HUES48 (cell line): ENCODE results near the gene MEI4.

Experiments
- H3K27ac ChIP-seq: one replicate; pipeline ENCODE4 v1.7.0; 2013; ENCODE audit warnings: low read depth, low read length, inconsistent platforms
- H3K27me3 ChIP-seq: 2 replicates; pipeline ENCODE4 v1.6.1; 2013; ENCODE audit warnings: mild to moderate bottlenecking, low read length; ENCODE audit not compliant: control insufficient read depth, insufficient read depth
- H3K36me3 ChIP-seq: 2 replicates; pipeline ENCODE4 v1.6.1; 2013; ENCODE audit warnings: low read length; ENCODE audit not compliant: control insufficient read depth, insufficient read depth
- H3K4me1 ChIP-seq: 2 replicates; pipeline ENCODE4 v1.6.1; 2013; ENCODE audit warnings: mild to moderate bottlenecking, low read length; ENCODE audit not compliant: control insufficient read depth, insufficient read depth
- H3K4me3 ChIP-seq: 2 replicates; pipeline ENCODE4 v1.5.1; 2013; ENCODE audit warnings: mild to moderate bottlenecking, low read depth, low read length
- H3K9ac ChIP-seq: 2 replicates; pipeline ENCODE4 v1.6.1; 2013; ENCODE audit warnings: mild to moderate bottlenecking, low read depth, low read length, moderate library complexity
- H3K9me3 ChIP-seq: 2 replicates; pipeline ENCODE4 v1.6.1; 2013; ENCODE audit warnings: low read length; ENCODE audit not compliant: control insufficient read depth, insufficient read depth

The MEI4 gene

DNA sequence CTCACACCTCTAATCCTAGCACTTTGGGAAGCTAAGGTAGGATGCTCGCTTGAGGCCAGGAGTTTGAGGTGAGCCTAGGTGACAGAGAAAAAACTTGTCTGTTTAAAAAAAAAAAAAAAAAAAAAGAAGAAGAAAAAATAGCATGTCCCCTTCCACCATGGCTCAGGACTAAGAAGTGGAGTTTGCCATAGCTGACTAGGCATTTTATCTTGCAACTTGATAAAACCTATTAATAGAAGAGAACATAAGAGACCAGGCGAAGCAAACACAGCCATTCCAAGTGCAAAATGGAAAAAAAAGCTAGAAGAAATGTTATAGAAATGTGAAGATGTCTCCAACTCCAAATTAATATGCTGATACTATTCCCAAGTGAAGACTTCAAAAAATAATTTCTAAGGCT lies 277.5 kb downstream of the MEI4 start:
- no peak overlapping the region for H3K9ac ChIP-seq
- no peak overlapping the region for H3K4me3 ChIP-seq
- no peaks in the 10 kb centered on the region for H3K36me3 ChIP-seq
- H3K27me3 ChIP-seq: no peaks in the 10 kb centered on the region
- H3K27ac ChIP-seq: no peak overlapping the region
- no peaks in the 10 kb centered on the region for H3K9me3 ChIP-seq
- no peaks in the 10 kb centered on the region for H3K4me1 ChIP-seq

DNA sequence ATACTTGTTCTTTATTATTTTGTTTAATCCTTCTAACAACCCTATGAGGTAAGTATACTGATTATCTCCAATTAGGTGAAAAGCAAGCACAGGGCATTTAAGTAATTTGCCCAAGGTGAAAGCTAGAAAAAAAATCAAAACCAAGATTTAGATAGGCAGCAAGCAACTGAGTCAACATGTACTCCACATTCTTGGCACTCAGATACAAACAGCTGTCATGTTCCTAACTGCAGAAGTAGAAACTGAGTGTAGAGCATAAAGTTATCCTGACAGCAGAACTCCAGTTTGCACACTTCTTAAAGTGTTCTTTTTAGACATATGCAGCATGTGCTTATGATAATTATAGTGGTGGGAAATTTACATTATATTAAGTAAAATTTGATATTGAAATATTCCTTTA lies 278.1 kb downstream of the MEI4 start:
- H3K4me3 ChIP-seq: no peak overlapping the region

DNA sequence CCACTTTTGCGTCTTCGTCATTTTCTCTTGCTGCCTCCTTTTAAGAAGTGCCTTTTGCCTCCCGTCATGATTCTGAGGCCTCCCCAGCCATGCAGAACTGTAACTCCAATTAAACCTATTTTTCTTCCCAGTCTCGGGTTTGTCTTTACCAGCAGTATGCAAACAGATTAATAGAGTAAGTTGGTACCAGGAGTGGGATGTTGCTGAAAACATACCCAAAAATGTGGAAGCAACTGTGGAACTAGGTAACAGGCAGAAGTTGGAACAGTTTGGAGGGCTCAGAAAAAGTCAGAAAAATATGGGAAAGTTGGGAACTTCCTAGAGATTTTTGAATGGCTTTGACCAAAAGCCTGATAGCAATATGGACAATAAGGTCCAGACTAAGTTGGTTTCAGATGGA lies 309.2 kb downstream of the MEI4 start:
- no peak overlapping the region for H3K27ac ChIP-seq
- no peak overlapping the region for H3K4me3 ChIP-seq
- H3K9me3 ChIP-seq: peaks cover 12% of the 10 kb centered on the region
- H3K9ac ChIP-seq: no peak overlapping the region
- no peaks in the 10 kb centered on the region for H3K4me1 ChIP-seq
- no peaks in the 10 kb centered on the region for H3K27me3 ChIP-seq
- no peaks in the 10 kb centered on the region for H3K36me3 ChIP-seq

More for the DNA sequence above, 278.1 kb downstream of the MEI4 start:
- H3K27me3 ChIP-seq: no peaks in the 10 kb centered on the region
- no peak overlapping the region for H3K27ac ChIP-seq
- no peaks in the 10 kb centered on the region for H3K36me3 ChIP-seq
- H3K9ac ChIP-seq: no peak overlapping the region
- H3K4me1 ChIP-seq: no peaks in the 10 kb centered on the region
- H3K9me3 ChIP-seq: no peaks in the 10 kb centered on the region

DNA sequence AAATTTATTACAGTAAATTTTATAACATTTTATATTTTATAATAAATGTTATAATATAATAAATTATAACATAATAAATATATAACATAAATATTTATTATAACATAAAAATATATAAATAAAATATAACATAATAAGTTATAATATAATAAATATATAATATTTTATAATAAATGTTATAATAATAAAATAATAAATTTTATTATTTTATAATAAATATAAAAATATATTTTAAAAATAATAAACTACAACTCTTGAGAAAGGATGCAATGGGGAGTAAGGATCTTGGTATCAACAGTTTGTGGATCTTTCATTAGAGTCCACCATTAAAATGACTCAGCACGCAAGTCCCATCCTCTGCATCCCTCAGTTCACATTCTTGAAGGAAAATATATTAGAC lies 312.6 kb downstream of the MEI4 start:
- H3K4me1 ChIP-seq: no peaks in the 10 kb centered on the region; the same call in 1 of the 2 replicates
- no peak overlapping the region for H3K27ac ChIP-seq
- H3K27me3 ChIP-seq: no peaks in the 10 kb centered on the region
- no peaks in the 10 kb centered on the region for H3K36me3 ChIP-seq
- no peak overlapping the region for H3K9ac ChIP-seq
- peaks cover 12% of the 10 kb centered on the region for H3K9me3 ChIP-seq
- no peak overlapping the region for H3K4me3 ChIP-seq

DNA sequence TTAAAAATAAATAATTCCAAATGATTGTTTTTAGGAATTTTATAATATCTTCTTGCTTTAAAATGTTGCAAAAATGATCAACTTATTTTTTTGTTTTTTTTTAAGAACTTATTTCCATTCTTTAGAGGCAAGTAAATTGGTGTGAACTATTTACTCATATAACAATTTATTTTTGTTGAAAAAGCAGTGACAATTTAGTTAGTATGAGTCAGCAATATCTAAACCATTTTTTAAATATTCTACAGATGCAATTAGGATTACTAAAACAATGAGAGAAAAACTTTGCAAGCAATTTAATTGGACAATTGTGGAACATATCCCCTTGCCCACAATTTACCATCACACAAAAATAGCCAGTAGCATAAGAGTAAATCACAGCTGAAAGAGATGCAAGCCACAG lies 319.5 kb downstream of the MEI4 start:
- Histone ChIP-seq H3K9ac (no peak overlapping the region), H3K27me3 (no peaks in the 10 kb centered on the region), H3K27ac (no peak overlapping the region), H3K4me3 (no peak overlapping the region), H3K9me3 (peaks cover 6% of the 10 kb centered on the region; the same call in 1 of the 2 replicates), H3K36me3 (no peaks in the 10 kb centered on the region), H3K4me1 (no peaks in the 10 kb centered on the region; the same call in 1 of the 2 replicates)
